ENCODE measurements around the gene SYCE1L.
"Not testable (repeated sequence)": the region's sequence is repeated elsewhere in the genome, so short reads cannot be mapped to it uniquely, and the experiment has no call there.

SYCE1L gene

DNA sequence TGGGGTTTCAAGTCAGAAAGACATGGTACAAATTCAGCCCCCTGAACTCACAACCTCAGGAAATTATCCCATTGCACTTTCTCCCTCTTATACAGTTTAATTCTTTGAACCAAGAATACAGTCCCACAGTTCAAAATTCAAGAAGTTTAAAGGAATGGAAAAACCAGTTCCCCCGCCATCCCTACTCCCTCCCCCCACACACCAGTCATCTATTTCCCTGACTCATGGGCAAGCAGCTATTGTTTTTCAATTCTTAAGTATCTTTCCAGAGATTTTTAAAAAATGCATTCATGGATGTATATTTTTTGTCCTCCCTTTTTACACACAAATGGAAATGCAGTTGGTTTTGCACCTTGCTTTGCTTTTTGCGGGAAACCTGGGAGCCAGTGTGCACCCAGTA, 7.3 kb downstream of the SYCE1L start:
- no peak for DNase-seq

DNA sequence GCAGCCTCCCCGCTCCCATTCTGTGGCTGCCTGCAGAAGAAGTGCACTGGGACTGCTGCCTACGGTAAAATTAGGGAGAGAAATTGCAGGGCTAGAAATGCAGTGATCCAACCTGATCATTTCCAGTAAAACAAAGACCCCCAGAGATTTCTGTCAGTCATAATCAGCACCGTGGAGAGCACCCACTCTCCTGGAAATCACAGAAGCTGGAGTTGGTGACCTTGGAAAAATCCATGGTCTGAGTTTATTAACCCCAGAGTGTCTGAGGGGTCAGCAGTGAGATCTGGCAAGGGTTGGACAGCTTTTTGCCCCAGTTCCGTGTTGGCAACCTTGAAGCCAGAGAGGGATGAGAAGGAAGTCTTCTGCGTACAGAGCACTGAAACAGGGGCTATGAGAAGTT, 7.8 kb downstream of the SYCE1L start:
- no peak for DNase-seq

DNA sequence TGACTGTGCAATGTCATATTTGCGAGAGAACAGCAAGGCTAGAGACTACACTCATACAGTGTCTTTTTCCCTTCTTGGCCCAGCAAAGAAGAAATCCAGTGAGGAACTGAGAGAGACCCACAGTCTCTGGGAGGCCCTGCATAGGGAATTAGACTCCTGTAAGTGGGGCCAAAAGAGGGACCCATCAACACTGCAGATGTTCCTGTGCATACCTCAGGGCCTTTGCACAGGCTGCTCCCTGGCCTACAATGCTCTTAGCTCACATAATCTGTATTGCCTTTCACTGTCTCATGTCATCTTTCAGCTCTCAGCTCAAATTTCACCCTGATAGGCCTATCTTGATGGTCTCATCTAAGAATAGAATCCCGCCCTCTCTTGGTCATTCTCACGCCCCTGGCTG, 9.2 kb downstream of the SYCE1L start:
- DNase-seq = no peak

DNA sequence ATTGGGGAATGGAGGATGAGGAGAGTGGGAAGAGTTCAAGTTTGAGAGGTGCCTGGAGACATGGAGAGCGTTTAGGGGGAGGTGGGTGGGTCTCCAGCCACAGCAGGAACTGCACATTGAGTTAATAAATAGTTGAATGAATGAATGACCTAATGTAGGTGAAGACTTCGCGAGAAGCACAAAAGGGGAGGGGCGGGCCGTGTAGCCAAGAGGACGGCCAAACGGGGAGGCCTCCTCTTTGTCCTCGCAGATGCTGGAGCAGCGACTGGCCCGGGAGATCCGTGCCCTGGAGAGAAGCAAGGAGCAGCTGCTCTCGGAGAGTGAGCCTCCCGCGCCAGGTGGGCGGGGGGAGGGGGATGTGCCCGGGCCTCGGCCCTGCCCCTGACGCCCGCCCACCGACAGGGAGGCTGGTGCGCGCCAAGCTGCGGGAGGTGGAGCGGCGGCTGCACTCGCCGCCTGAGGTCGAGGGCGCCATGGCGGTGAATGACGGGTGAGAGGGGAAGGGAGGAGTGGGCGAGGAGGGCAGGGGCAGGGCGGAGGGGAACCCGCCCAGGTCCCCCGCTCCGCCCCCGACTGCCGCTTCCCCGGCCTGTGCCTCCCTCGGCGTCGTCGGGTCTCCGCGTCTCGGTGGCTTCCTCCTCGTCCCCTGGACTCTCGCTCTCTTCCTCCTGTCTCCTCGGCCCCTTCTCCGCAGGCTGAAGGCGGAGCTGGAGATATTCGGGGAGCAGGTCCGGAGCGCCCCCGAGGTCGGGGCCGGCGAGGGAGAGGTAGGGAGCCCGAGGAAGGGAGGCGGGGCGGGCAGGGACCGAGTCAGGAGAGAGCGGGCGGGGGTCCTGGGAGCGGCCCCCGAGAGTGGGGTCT, 12.9 kb downstream of the SYCE1L start:
- peak; percentile 43 for DNase-seq

DNA sequence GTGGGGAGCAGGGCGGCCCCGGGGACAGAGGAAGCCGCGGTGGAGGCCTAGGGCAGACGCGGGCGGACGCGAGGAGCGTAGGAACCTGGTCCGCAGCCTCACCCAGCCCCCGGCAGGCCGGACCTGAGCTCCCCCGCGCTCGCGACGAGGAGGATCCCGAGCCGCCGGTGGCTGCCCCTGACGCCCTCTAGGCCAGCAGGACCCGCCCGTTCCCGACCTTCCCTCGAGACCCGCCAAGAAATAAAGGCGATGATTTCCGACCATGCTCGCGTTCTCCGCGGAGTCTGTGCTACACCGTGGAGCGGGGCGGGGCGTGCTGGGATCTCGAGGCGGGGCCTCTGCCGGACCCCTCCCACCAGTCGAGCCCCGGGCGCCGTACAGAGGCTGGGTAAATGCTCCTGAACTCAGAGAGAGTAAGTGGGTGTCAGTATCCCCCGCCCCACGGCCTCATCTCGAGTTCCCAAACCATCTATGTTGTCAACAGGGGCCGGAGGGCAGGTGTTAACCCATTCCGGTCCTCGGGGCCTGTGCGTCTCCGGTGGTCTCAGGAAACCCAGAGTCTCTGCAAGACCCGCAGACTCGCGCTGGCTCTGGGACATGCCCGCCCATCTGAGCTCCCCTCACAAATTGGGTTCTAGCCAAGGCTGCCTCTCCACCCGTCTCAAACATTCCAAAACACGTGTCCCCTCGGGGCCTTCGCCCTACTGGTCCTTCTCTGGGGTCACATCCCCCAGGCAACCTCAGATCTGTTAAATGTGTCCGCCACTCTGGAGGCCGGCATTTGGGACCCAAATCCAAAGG, 13.7 kb downstream of the SYCE1L start:
- peak; percentile 4 for DNase-seq

DNA sequence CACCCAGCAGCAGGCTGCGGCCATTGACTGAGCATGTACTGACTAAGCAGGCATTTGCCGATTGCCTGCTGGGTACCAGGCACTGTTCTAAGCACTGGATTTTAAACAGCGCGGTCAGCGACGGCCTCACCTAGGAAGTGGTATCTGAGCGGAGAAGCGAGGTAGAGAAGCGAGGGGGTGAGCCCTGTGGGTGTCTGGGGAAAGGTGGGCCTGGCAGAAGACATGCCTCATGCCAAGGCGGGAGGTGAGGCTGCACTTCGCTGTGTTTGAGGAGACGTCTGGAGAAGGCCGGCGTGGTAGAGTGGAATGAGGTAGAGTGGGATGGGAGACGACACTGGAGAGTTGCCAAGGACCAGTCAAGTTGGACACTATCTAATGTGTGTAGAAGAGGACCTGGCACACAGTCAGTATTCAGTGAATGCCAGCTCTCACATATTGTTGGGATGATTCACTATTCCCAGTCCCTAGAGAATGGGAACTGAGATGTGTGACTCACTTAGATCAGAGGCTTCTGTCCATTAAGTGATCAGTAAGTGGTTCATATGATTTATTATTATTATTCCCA, 14.4 kb downstream of the SYCE1L start:
- DNase-seq = no peak

DNA sequence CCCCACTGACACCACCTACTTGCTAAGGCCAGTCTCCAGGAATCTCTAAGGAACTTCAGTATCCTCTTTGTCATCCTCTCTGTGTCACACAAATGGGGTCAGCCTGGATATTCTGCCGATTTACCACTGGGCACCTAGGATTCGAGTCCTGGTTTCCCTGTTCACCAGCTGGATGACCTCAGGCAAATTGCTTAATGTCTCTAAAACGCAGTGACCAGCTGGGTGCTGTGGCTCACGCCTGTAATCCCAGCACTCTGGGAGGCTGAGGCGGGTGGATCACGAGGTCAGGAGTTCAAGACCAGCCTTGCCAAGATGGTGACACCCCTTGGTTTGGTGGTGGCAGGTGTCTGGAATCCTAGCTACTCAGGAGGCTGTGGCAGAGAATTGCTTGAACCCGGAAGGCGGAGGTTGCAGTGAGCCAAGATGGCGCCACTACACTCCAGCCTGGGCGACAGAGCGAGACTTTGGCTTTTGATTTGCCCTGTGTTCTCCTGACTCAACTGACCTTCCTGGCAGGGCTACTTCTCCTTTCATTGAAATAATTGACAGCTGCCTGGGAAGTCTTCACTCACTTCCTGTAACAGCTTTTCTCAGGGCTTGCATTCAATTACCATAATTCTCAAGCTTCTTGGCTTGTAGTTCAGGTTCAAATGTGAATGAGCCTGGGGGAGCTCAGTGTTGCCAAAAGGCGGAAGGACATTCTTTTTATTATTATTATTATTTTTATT, 15.4 kb downstream of the SYCE1L start:
- DNase-seq = no peak

DNA sequence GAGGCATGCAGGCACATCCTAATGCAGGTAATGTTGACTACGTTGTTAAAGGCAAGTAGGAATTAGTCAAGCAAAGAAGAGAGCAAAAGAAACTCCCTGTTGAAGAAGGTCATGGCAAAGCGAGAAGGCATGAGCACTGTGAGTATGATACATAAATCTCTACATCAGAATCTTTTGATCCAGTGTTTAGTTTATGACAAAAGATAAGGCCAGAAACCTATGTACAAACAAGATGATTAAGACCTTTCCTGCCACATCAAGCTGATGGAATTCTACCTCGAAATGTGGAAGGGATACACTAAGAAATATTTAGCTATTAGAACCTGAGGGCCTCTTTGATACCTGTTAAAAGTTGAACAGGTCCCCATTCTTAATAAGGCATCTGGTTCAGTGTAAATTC, 20.2 kb downstream of the SYCE1L start:
- DNase-seq = no peak

DNA sequence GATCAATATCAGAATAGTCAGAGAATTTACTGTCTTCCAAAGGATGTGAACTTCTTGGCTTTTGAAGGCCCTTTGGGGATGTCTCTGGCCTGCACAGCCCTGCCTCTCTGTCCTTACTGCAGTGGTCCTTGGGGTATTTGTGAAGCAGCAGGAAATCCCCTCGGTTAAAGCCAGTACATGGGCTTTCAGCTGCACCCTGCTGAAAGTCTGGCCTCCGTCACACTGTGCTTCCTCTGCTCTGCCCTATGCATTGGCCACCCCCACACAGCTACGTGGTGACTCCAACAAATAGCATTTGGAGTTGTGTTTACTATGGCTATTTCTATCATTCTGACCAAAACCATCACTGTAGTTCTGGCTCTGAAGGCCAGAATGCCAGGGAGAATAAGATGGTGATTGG, 21.2 kb downstream of the SYCE1L start:
- no peak for DNase-seq

DNA sequence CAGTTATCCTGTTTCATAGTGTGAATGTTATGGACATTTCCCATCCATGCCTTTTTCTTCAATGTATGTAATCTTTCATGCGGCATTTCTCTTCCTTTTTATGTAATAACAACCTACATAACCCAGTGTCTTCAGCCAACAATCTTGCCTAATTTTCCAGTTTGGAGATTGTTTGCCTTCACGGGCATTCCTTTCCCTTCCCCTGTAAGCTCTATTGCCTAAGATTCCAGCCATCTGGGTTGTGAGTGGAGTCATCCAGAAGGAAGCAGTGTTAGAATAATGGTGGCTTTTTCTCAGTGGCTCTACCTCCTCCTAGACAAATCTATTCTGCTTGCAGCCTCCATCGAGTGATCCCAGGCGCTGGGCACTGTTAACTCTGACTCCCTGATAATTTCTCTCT, 22.3 kb downstream of the SYCE1L start:
- no peak for DNase-seq

DNA sequence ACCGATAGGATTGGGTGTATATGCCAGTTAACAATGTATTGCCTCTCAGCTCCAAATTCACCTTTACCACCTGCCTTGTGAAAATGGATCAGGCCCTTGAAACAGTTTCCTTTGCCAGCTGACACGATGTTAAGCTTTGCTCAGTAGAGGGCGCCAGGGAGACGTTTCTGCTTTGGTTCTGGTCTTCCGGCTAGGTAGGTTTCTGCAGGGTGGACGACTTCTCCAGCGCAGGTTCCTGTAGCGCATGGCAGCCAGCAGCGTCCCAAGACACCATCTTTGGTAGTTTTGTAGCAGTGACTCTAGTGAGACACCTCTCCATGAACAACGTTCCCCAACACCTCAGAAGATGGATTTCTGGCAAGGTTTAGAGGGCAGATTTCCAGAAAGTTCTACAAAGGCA, 24.0 kb downstream of the SYCE1L start:
- no peak for DNase-seq

DNA sequence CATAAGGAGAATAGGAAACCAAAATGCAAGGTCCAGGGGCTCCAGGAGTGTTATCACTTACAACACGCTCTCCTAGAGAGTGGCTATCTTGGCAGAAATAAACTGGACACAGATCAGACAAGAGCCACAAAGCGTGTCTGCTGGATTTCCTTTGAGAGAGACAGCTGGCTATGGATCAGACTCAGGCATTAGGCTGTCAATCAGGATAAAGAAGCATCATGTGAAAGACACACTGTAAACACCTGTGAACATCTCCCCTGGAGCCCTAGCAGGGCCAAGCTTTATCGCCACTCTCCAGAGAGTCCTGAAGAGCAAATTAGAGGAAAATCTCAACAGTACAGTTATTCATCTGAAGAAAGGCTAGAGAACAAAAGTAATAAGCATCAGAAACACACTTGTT, 26.0 kb downstream of the SYCE1L start:
- no peak for DNase-seq

DNA sequence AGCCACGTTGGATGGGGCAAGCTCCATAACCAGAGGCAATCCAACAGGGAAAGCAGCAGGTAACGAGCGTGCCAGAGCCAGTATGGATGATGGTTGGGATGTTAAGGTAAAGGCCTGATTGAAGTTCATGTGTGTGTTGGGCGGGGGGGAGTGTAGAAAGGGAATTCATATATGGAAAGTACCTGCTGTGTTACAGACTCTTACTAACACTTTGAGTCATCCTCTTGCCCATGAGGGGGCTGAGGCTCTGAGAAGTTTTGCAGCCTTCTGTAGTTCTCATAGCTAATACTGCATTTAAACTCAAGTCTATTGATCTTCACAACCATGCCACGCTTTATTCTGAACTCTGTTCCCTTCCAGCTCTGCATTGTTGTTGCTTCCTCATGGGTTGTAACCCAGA, 28.5 kb downstream of the SYCE1L start:
- no peak for DNase-seq

DNA sequence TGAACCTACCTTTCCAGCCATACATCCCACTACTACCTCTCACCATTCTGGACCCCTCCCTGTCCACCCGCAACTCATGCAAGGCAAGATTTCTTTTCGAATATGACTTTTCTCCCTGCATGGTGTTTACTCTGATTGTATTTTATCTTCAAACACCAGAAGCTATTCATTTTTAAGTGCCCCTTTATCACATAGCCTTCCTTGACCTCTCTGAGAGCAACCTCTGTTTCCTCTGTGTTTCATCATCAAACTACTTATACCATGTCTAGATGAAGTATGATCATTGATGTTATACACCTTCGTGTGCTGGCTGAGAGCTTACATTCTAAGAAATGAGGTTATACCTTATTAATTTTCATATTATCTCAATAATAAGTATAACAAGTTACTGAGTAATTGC, 31.8 kb downstream of the SYCE1L start:
- no peak for DNase-seq

DNA sequence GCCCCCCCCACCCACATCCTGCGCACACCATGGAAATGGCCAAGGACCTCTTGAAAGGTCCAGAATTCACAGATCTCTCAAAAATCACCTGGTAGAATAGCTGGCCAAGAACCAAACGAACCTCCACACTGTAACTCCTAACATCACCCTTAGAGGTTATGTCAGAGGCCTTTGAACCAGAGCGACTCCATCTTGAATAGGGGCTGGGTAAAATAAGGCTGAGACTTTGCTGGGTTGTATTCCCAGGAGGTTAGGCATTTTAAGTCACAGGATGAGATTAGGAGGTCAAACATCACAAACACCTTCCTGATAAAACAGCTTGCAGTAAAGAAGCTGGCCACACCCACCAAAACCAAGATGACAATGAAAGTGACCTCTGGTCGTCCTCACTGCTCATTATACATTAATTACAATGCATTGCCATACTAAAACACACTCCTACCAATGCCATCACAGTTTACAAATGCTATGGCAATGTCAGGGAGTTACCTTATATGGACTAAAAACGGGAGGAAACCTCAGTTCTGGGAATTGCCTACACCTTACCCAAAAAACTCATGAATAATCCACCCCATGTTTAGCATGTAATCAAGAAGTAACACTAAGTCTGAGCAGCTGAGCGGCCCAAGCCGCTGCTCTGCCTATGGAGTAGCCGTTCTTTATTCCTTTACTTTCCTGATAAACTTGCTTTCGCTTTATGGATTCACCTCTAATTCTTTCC, 34.8 kb downstream of the SYCE1L start:
- no peak for DNase-seq

DNA sequence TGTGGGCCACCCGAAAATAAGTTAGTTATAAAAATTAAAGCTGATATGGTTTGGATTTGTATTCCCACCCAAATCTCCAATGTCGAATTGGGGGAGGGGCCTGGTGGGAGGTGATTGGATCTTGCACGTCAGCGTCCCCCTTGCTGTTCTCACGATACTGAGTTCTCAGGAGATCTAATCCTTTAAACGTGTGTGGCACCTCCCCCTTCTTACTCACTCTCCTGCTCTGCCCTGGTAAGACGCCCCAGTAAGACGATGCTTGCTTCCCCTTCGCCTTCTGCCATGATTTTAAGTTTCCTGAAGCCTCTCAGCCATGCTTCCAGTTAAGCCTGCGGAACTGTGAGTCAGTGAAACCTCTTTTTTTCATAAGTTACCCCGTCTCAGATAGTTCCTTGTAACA, 35.4 kb downstream of the SYCE1L start:
- DNase-seq = no peak

DNA sequence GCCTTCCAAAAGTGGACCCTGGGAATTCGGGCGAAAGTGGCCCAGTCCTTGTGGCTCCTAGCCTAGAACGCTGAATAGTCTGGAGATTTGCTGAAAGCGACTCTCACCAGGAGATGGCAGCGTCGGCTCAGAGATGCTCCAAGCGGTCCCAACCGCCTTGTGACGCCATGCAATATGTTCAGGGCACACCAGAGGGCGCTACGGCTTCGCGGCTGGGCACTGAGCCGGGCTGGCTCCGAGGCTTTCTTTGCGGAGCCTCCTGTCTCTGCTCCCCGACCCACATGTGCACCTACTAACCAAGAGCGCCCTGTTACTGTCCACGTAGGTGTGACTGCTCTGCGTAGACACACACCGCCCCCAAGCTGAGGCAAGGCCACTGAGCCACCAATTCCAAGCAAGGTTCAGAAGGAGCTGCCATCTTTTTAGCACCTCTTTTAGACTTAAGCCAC, 36.9 kb downstream of the SYCE1L start:
- peak; percentile 49 for DNase-seq

DNA sequence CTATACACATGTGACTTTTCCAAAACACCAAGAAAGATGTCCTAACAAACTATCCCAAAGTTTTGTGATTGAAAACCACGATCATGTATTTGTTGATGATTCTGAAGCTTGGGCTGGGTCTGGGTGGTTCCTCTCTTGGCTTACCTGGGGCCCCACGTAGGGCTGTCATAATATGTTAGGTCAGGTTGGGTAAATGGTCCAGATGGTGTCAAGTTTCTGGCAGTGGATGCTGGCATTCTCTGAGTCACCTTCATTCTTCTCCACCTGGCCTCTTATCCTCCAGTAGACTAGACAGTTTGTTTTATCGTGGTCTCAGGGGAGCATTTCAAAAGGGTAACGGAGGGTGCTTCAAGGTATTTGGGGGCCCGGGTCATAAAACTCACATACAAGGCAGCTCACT, 39.4 kb downstream of the SYCE1L start:
- no peak for DNase-seq

DNA sequence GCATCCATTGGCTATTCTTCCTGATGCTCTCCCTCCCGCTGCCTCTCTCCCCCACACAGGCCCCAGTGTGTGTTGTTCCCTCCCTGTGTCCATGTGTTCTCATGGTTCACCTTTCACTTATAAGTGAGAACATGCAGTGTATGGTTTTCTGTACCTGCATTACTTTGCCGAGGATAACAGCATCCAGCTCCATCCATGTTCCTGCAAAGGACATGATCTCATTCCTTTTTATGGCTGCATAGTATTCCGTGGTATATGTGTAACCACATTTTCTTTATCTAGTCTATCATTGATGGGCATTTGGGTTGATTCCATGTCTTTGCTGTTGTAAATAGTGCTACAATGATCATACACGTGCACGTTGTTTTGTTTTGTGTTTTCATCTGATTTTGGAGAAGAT, 43.3 kb downstream of the SYCE1L start:
- not testable (repeated sequence) for DNase-seq

DNA sequence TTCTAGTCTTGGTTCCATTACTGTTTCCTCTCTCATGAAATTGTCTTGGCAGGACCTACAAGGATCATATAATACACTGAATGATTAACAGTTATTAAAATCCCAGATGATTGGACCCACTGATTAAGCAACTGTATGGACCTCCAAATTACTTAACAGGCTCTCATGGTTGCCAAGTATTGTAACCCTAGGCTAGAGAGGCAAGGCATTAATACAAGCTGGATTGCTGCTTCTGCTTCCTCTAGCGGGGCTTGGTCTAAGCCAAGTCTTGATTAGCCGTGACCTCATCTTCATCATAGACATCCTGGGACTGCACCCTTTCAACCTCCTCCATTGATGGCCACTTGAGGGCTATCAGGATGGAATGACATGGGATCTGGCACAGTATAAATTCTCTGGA, 46.9 kb downstream of the SYCE1L start:
- DNase-seq = no peak

DNA sequence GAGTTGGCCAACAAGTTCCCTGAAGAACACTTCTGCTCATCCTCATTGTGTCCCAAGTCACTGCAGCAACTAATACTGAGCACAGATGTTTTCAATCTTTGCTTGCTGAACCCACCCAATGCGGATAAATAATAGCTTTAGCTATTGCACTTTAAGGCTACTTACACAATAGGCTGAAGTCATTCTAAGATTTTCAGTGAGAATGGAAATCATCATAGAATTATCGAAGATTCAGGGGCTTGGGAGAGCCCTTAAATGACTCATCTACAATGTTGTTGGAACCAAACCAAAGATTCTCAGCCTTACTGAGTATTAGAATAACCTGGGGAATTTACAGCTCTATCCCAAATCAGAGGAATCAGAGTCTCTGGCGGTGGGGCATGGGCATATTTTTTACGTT, 51.2 kb downstream of the SYCE1L start:
- no peak for DNase-seq
